Measurements from ENCODE around the gene COG7.
"Not testable (repeated sequence)": the region's sequence is repeated elsewhere in the genome, so short reads cannot be mapped to it uniquely, and the experiment has no call there.

The COG7 gene

GRCh38 chr16:23408242-23408822 lies 44.7 kb downstream of the COG7 start:
- DNase-seq, result no peak

GRCh38 chr16:23407436-23408127 lies 45.4 kb downstream of the COG7 start:
- no peak for DNase-seq

GRCh38 chr16:23406546-23407240 lies 46.3 kb downstream of the COG7 start:
- DNase-seq, result no peak

- no peak for DNase-seq
These were observed 47.0 kb downstream of the COG7 start for GRCh38 chr16:23406024-23406423.

GRCh38 chr16:23403547-23403946 lies 49.4 kb downstream of the COG7 start:
- DNase-seq, result no peak

GRCh38 chr16:23402100-23402499 lies 50.9 kb downstream of the COG7 start:
- DNase-seq, result no peak

GRCh38 chr16:23401139-23401538 lies 51.9 kb downstream of the COG7 start:
- DNase-seq, result no peak

GRCh38 chr16:23400447-23400846 lies 52.5 kb downstream of the COG7 start:
- DNase-seq, result not testable (repeated sequence)

- DNase-seq, result no peak
These were observed 53.8 kb downstream of the COG7 start for GRCh38 chr16:23398987-23399805.

- no peak for DNase-seq
These were observed 55.5 kb downstream of the COG7 start for GRCh38 chr16:23397464-23397863.

- DNase-seq, result no peak
These were observed 57.3 kb downstream of the COG7 start for GRCh38 chr16:23395732-23396131.

GRCh38 chr16:23394141-23394831 lies 58.7 kb downstream of the COG7 start:
- no peak for DNase-seq

GRCh38 chr16:23392223-23392600 lies 60.8 kb downstream of the COG7 start:
- DNase-seq, result no peak

GRCh38 chr16:23391381-23392222 lies 61.4 kb downstream of the COG7 start:
- no peak for DNase-seq

- DNase-seq, result not testable (repeated sequence)
These were observed 63.1 kb downstream of the COG7 start for GRCh38 chr16:23389936-23390335.

- DNase-seq, result no peak
These were observed 63.8 kb downstream of the COG7 start for GRCh38 chr16:23389201-23389600.

- DNase-seq, result no peak
These were observed 64.2 kb downstream of the COG7 start for GRCh38 chr16:23388786-23389185.

- DNase-seq, result no peak
These were observed 65.3 kb downstream of the COG7 start for GRCh38 chr16:23387666-23388065.

GRCh38 chr16:23385441-23385840 lies 67.5 kb downstream of the COG7 start:
- DNase-seq, result no peak

GRCh38 chr16:23384878-23385277 lies 68.1 kb downstream of the COG7 start:
- DNase-seq, result no peak

GRCh38 chr16:23383881-23384280 lies 69.1 kb downstream of the COG7 start:
- DNase-seq, result no peak

GRCh38 chr16:23382279-23382678 lies 70.7 kb downstream of the COG7 start:
- no peak for DNase-seq
